ENCODE measurements around the gene SCO2. TPM values are rescaled to one million over a fixed set of nuclear protein-coding genes. Genes with fewer than 3 reads are reported as not detected.
A peak's percentile ranks its signal among the peaks of the same experiment; 100 is the strongest.

The SCO2 gene
- total and polyA plus RNA-seq, 10 donors, result 1.2 to 12.7 (median 5.5) TPM; not detected in 1

DNA sequence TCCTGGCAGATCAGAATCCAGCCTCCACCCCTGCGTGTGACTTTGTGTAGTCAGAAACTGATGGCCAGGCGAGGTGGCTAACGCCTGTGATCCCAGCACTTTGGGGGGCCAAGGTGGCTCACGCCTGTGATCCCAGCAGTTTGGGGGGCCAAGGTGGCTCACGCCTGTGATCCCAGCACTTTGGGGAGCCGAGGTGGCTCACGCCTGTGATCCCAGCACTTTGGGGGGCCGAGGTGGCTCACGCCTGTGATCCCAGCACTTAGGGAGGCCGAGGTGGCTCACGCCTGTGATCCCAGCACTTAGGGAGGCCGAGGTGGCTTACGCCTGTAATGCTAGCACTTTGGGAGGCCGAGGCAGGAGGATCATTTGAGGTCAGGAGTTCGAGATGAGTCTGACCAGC lies 12.2 kb downstream of the SCO2 start:
- WGBS, 5 donors, result 91 to 97% (median 94%) methylated on average over 9 to 15 of the region's 15 CpGs
- TF ChIP-seq POLR2A (IDR thresholded peaks at IDR 0.05), result no peak
- DNase-seq, result no peak
- H3K27me3 ChIP-seq (replicated peaks in 1 of 7), result no peaks in the 10 kb centered on the region
- H3K4me3 ChIP-seq, result no peak overlapping the region
- H3K27ac ChIP-seq, result no peak overlapping the region
- H3K4me1 ChIP-seq, result peaks cover 9 to 37% (median 16%) of the 10 kb centered on the region in 6 donors
- H3K9me3 ChIP-seq, result no peaks in the 10 kb centered on the region
- intact Hi-C loops (cut with DNase I; ENCODE audit: low total_unique reads), result no loop called here
- H3K36me3 ChIP-seq, result peaks cover 0 to 63% (median 19%) of the 10 kb centered on the region in 6 donors

DNA sequence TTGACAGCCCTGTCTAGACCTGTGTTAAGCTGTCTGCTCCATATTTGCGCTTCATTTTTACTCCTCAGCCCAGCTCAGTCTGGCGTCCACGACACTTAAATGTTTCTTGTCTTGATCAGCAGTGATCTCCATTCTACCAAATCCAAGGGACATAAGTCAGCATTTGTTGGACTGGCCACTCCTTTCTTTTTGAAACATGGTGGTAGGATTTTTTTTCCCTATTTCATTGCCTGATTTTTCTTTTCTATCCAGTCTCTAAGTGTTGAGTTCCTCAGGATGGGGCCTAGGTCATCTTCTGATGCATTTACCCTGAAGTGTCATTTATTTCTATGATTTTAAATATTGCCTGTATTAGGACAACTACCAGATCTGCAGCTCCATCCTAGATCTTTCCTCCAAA lies 16.5 kb downstream of the SCO2 start:
- no peak for DNase-seq
- Histone ChIP-seq H3K36me3 (peaks cover 0 to 52% (median 20%) of the 10 kb centered on the region in 6 donors), H3K27me3 (replicated peaks in 1 of 7) (no peaks in the 10 kb centered on the region), H3K27ac (peak overlapping the region; percentile 82 to 97 (median 93)), H3K4me3 (peak overlapping the region; percentile 59 to 96 (median 74)), H3K9me3 (no peaks in the 10 kb centered on the region), H3K4me1 (peaks cover 18 to 60% (median 33%) of the 10 kb centered on the region in 6 donors)
- TF ChIP-seq, protein P1, sequence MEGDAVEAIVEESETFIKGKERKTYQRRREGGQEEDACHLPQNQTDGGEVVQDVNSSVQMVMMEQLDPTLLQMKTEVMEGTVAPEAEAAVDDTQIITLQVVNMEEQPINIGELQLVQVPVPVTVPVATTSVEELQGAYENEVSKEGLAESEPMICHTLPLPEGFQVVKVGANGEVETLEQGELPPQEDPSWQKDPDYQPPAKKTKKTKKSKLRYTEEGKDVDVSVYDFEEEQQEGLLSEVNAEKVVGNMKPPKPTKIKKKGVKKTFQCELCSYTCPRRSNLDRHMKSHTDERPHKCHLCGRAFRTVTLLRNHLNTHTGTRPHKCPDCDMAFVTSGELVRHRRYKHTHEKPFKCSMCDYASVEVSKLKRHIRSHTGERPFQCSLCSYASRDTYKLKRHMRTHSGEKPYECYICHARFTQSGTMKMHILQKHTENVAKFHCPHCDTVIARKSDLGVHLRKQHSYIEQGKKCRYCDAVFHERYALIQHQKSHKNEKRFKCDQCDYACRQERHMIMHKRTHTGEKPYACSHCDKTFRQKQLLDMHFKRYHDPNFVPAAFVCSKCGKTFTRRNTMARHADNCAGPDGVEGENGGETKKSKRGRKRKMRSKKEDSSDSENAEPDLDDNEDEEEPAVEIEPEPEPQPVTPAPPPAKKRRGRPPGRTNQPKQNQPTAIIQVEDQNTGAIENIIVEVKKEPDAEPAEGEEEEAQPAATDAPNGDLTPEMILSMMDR (IDR thresholded peaks at IDR 0.05 in 8 of 11, conservative IDR thresholded peaks at IDR 0.05 in 3 of 11), result no peak
- TF ChIP-seq POLR2A (IDR thresholded peaks at IDR 0.05), result no peak
- no peak for TF ChIP-seq POLR2AphosphoS5 (IDR thresholded peaks at IDR 0.05)
- WGBS, 5 donors, result 16 to 32% (median 24%) methylated on average over 3 of the region's 3 CpGs
- intact Hi-C loops (cut with DNase I; ENCODE audit: low total_unique reads), result no loop called here

DNA sequence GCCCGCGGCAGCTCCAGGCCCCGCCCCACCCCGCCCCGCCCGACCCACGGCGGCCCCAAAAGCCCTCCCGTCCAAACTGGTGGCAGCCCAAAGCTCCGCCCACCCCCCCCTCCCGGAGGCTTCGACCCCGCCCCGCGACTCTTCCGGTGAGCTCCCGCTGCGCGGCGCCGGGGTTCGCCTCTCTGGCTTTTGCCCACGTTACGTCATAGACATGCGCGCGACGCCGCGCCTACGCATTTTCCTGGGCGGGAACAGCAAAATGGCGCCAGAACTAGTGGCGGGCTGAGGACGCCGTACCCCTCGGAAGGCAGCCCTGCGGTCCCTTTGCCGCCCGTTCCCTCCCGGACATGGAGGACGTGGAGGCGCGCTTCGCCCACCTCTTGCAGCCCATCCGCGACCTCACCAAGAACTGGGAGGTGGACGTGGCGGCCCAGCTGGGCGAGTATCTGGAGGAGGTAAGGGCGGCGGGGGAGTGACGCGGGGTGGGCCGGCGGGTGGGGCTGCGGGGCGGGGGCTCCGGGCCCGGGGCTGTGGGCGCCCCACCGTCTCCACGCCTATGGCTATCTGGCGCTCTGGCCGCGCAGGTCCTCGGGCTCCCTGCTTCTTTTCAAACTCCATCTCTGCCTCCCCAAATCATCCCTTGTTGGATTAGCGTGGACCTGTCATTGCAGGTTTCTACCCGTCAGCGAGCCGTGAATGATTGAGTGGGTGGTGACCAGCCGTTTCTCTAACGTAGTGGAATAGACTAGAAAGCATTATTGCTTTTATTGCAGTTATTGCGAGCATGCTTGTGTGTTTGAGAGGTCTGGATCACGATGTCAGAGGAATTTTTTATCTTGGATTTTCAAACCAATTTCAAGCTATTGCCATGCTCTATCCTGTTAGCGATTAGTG lies 17.2 kb downstream of the SCO2 start, which contains the start of gene NCAPH2:
Gene NCAPH2 (plus strand): TSS at position 234 of the 894 bp plus-strand sequence. CDS start 114 bp downstream, at position 348.
- WGBS, 5 donors, result 0 to 2% (median 1%) methylated on average over 21 to 76 of the region's 76 CpGs
- Histone ChIP-seq H3K27ac (peak within 1 kb of the TSS; percentile 82 to 97 (median 93)), H3K4me1 (peaks cover 18 to 60% (median 33%) of the 10 kb centered on the region in 6 donors), H3K27me3 (replicated peaks in 1 of 7) (no peaks in the 10 kb centered on the region), H3K36me3 (peaks cover 0 to 56% (median 26%) of the 10 kb centered on the region in 6 donors), H3K9me3 (no peaks in the 10 kb centered on the region), H3K4me3 (peak within 1 kb of the TSS; percentile 63 to 96 (median 84))
- peak; percentile 99 for DNase-seq
- intact Hi-C loops (cut with DNase I; ENCODE audit: low total_unique reads), result no loop called here
- TF ChIP-seq, protein P1 (IDR thresholded peaks at IDR 0.05 in 8 of 11, conservative IDR thresholded peaks at IDR 0.05 in 3 of 11), result peak in 3 of 11 experiments; percentile 3 to 22 (median 8)
- TF ChIP-seq POLR2AphosphoS5 (IDR thresholded peaks at IDR 0.05) (peak; percentile 95 to 98 (median 96)), POLR2A (IDR thresholded peaks at IDR 0.05) (peak; percentile 24 to 64 (median 56))

DNA sequence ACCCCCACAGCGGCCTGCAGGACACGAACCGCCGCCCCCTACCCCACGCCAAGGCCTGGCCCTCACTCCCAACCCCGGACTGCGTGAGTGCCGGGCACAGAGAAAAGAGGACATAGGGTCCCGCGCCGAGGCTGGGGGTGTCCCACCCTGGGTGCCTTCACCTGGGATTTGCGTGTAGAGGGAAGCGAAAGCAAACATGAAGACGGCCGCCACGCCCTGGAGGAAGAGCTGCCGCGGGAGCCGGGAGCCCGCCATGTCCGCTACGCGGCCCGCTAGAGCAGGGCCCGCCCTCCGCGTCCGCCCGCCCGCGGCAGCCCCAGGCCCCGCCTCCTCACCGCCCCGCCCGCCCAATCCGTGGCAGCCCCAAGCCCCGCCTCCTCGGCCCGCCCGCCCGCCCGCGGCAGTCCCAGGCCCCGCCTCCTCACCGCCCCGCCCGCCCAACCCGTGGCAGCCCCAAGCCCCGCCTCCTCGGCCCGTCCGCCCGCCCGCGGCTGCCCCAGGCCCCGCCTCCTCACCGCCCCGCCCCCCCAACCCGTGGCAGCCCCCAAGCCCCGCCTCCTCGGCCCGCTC lies 17.9 kb downstream of the SCO2 start, which contains the start of gene LMF2:
Gene LMF2 (minus strand): TSS at position 282 of the 570 bp plus-strand sequence. CDS start 27 bp downstream, at position 255.
- no peaks in the 10 kb centered on the region for H3K27me3 ChIP-seq (replicated peaks in 1 of 7)
- H3K36me3 ChIP-seq, result peaks cover 0 to 58% (median 33%) of the 10 kb centered on the region in 6 donors
- H3K9me3 ChIP-seq, result no peaks in the 10 kb centered on the region
- H3K4me1 ChIP-seq, result peaks cover 18 to 54% (median 33%) of the 10 kb centered on the region in 6 donors
- WGBS, 5 donors, result 0 to 1% (median 1%) methylated on average over 11 to 62 of the region's 62 CpGs
- intact Hi-C loops (cut with DNase I; ENCODE audit: low total_unique reads), result no loop called here
- TF ChIP-seq POLR2A (IDR thresholded peaks at IDR 0.05), result peak in 1 of 3 donors; percentile 17
- TF ChIP-seq, protein P1 (IDR thresholded peaks at IDR 0.05 in 8 of 11, conservative IDR thresholded peaks at IDR 0.05 in 3 of 11), result peak in 3 of 11 experiments; percentile 10 to 19 (median 15)
- TF ChIP-seq POLR2AphosphoS5 (IDR thresholded peaks at IDR 0.05), result peak; percentile 77 to 85 (median 82)
- peak; percentile 99 for DNase-seq
- peak within 1 kb of the TSS; percentile 63 to 96 (median 84) for H3K4me3 ChIP-seq
- peak within 1 kb of the TSS; percentile 82 to 97 (median 93) for H3K27ac ChIP-seq
